Right lobe of liver (tissue), 6 donors: Measurements from ENCODE around the gene PTPN9. TPM values are rescaled to one million over a fixed set of nuclear protein-coding genes. Genes with fewer than 3 reads are reported as not detected.

Source experiments
- ATAC-seq, 4 donors: fragments of 200-7000 bp; cut with Tn5 transposase; one replicate each; pipeline ENCODE4 v1.9.1; 2020; ENCODE audit warnings: mild to moderate bottlenecking in 4 of 4, moderate library complexity in 4 of 4
- DNase-seq, 3 donors: peaks; one replicate each; pipeline ENCODE4 v3.0.0-alpha.2; 2020
- H3K27ac ChIP-seq, 3 donors: fragments of 200-600 bp; one replicate each; pipeline ENCODE4 v1.8.0; 2022
- H3K27me3 ChIP-seq, 2 donors: fragments of 200-600 bp; one replicate each; pipeline ENCODE4 v1.8.0; 2022
- H3K36me3 ChIP-seq, 4 donors: fragments of 200-600 bp; sonication (generic) in 1 of 4; one replicate each; pipeline versions ENCODE4 v1.5.1 to v1.8.0; 2017 to 2022; ENCODE audit warnings: control low read depth in 1 of 4
- H3K4me1 ChIP-seq, 4 donors: fragments of 200-600 bp; sonication (generic) in 1 of 4; one replicate each; pipeline versions ENCODE4 v1.5.1 to v1.8.0; 2017 to 2022; ENCODE audit warnings: control low read depth in 1 of 4
- H3K4me3 ChIP-seq, 3 donors: fragments of 200-600 bp; one replicate each; pipeline ENCODE4 v1.8.0; 2022
- H3K9me3 ChIP-seq, 4 donors: fragments of 200-600 bp; sonication (generic) in 1 of 4; one replicate each; pipeline versions ENCODE4 v1.5.1 to v1.8.0; 2017 to 2022; ENCODE audit warnings: control low read depth in 1 of 4
- POLR2A ChIP-seq: fragments of 450-650 bp; IDR thresholded peaks from one replicate; pipeline ENCODE4 v1.6.1; 2017; ENCODE audit warnings: antibody characterized with exemption, mild to moderate bottlenecking
- WGBS: methylation state at CpG from one replicate; pipeline ENCODE4 v1.1.6; 2018; ENCODE audit warnings: low coverage, low lambda C conversion rate; ENCODE audit not compliant: insufficient coverage; ENCODE audit errors: missing lambda C conversion rate; 5-methylcytosine and 5-hydroxymethylcytosine counted together
- intact Hi-C, 2 donors: fragments of 100-400 bp; cut with DNase I; formaldehyde crosslinking; loops; one replicate each; pipeline versions ENCODE4 v1.11.2 to v1.14.1; 2022
- total RNA-seq, 6 experiments: library from RNA; depleted of rRNA in 2 of 6; stranded (reverse); fragments of >200 nt in 2 of 6; fragmentation: NEBNext Ultra II Directional in 3 of 6; extraction: Animal tissue kit (Norgen Biotek cat#: 25700) in 3 of 6; gene quantifications; one replicate each; pipeline versions ENCODE4 v1.1.0 to v1.2.4, GENCODE V29; 2016 to 2023
- TF ChIP-seq, protein P1 (sequence below), 4 donors: fragments of 200-600 bp in 3 of 4; fragments of 450-650 bp in 1 of 4; IDR thresholded peaks; one replicate each; pipeline versions ENCODE4 v1.5.1 to v1.8.0; 2016 to 2022; ENCODE audit warnings: antibody characterized with exemption in 4 of 4, mild to moderate bottlenecking in 2 of 4
- donor health status: DM: no; HTN: yes; CAD: no.
- donor health status: DM: no; HTN: no; CAD: no.
- donor health status: DM: no; HTN: no; CAD: no.
- donor health status: DM: no; HTN: yes; CAD: no.
- donor health status: DM: no; HTN: yes; CAD: no.

The PTPN9 gene
- total RNA-seq, 6 experiments from 2014 or later = 7.6 to 15.4 (median 10.0) TPM

DNA sequence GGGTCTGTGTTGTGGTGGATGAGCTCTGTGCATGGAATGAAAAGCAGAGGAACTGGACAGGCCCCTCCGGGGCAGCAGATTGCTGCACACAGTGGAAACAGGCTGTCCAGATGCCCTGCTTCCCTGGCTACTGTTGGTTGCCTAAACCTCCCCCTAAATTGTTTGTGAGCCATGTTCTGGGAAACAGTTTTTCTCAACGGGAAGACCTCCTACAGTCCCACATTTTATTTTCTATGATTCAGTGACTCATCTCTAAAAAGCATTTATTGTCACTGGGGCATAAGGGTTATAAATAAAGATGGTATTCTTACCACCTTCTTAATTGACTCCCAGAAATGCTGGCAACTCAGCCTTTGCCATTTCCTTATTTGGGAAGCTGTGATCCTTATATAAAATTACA lies 20.3 kb upstream of the PTPN9 start:
- DNase-seq = no peak
- H3K27ac ChIP-seq = no peak overlapping the region
- no peak for TF ChIP-seq POLR2A
- TF ChIP-seq, protein P1, sequence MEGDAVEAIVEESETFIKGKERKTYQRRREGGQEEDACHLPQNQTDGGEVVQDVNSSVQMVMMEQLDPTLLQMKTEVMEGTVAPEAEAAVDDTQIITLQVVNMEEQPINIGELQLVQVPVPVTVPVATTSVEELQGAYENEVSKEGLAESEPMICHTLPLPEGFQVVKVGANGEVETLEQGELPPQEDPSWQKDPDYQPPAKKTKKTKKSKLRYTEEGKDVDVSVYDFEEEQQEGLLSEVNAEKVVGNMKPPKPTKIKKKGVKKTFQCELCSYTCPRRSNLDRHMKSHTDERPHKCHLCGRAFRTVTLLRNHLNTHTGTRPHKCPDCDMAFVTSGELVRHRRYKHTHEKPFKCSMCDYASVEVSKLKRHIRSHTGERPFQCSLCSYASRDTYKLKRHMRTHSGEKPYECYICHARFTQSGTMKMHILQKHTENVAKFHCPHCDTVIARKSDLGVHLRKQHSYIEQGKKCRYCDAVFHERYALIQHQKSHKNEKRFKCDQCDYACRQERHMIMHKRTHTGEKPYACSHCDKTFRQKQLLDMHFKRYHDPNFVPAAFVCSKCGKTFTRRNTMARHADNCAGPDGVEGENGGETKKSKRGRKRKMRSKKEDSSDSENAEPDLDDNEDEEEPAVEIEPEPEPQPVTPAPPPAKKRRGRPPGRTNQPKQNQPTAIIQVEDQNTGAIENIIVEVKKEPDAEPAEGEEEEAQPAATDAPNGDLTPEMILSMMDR (IDR thresholded peaks at IDR 0.05) = no peak
- H3K9me3 ChIP-seq = no peaks in the 10 kb centered on the region
- intact Hi-C loops = no loop called here
- peaks cover 0 to 30% (median 14%) of the 10 kb centered on the region in 4 donors for H3K4me1 ChIP-seq
- no peak for ATAC-seq
- peaks cover 0 to 24% (median 7%) of the 10 kb centered on the region in 4 donors for H3K36me3 ChIP-seq
- H3K27me3 ChIP-seq = no peaks in the 10 kb centered on the region
- no peak overlapping the region for H3K4me3 ChIP-seq
- 22% methylated on average over 2 of the region's 2 CpGs for WGBS

DNA sequence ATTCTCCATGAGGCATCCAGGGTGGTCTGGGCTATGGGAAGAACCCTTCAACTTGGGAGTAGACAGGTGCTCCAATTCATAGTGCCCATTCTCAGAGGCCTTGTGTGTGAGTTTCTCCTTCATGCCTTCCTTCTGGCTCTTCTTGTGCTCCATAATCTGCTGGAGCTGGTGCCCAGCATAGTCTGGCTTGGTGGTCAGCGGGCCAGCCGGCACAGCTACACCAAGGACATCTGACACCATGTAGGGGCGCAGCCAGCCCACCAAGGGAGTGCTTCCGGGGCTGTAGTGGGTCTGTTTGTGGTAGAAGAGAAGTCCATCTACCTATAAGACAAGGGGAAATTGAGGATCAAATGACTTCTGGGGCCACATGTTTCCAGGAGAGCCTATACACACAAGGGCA lies 19.2 kb upstream of the PTPN9 start:
- ATAC-seq (no peak), DNase-seq (no peak)
- no CpG with 5 or more reads among the region's 4 CpGs for WGBS
- peaks cover 0 to 15% (median 7%) of the 10 kb centered on the region in 4 donors for H3K36me3 ChIP-seq
- TF ChIP-seq, protein P1 (IDR thresholded peaks at IDR 0.05) = no peak
- no peak for TF ChIP-seq POLR2A
- intact Hi-C loops = no loop called here
- peak overlapping the region in 2 of 3 donors; percentile 9 to 71 for H3K27ac ChIP-seq
- H3K9me3 ChIP-seq = no peaks in the 10 kb centered on the region
- no peaks in the 10 kb centered on the region for H3K27me3 ChIP-seq
- H3K4me3 ChIP-seq = no peak overlapping the region
- H3K4me1 ChIP-seq = peaks cover 0 to 30% (median 14%) of the 10 kb centered on the region in 4 donors

DNA sequence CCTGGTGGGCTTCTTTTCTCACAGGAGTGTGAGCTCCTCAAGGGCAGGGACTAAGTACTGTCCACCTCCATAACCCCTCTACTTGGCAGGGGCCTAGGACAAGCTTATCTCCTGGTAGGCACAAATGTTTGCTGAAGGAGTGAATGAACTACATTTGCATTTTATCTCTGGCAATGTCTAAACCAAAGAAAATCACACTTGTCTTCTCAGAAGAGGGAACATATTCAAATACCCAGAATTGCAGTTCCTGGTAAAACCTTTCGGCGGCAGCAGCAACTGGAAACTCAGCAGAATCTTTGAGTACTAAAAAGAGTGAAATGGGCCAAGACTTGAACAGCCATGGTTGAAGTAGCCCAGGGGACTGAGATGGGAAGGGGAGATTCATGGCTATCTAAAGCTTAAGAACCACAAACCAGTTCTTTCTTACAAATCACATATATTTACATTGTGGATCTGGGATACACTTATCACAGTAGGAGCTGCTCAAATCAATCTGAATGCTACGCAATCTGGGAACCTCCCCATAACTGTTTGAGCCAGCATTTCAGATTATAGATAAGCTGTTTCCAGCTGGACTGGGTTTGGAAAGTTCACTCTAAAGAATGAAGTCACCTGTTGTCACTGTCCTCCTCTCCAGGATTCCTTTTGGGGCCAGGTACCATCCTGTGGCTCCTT lies 18.7 kb upstream of the PTPN9 start:
- DNase-seq (peak in 1 of 3 donors; percentile 53), ATAC-seq (peak; percentile 83 to 93 (median 90))
- Histone ChIP-seq H3K36me3 (peaks cover 0 to 15% (median 7%) of the 10 kb centered on the region in 4 donors), H3K27ac (peak overlapping the region in 2 of 3 donors; percentile 9 to 71), H3K4me3 (no peak overlapping the region), H3K4me1 (peaks cover 0 to 30% (median 14%) of the 10 kb centered on the region in 4 donors), H3K27me3 (no peaks in the 10 kb centered on the region), H3K9me3 (no peaks in the 10 kb centered on the region)
- TF ChIP-seq, protein P1 (IDR thresholded peaks at IDR 0.05) = peak; percentile 42 to 56 (median 48)
- no peak for TF ChIP-seq POLR2A
- intact Hi-C loops = no loop called here
- 31% methylated on average over 3 of the region's 3 CpGs for WGBS

DNA sequence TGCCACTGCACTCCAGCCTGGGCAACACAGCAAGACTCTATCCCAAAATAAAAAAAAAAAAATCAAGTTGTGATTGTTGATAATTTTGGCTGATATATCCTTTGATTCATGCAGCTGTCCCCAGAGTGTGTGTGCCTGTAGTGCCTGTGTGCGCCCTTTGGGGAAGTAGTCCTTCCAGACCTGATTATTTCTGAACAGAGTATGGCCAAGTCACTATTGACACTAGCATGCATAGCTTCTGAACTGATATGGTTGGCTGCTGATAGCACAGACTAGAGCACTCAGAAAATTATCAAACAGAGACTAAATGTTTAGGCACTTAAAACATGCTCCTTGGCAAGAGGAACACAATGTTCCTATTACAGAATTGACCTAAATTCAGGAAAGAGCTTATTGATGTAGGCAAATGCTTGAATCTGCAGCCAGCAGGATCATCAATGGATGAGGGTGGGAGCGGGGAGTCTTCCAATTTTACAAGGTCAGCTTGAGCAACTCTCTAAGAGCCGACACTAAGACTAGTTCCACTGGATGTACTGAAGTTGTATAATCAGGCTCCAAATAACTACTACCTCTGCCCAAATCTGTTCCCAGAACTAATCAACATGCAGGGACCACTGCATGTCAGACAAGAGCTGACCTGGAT lies 17.7 kb upstream of the PTPN9 start:
- H3K36me3 ChIP-seq = peaks cover 0 to 15% (median 7%) of the 10 kb centered on the region in 4 donors
- WGBS = 67% methylated on average over 1 of the region's 3 CpGs
- TF ChIP-seq, protein P1 (IDR thresholded peaks at IDR 0.05) = no peak
- no peak for TF ChIP-seq POLR2A
- intact Hi-C loops = no loop called here
- ATAC-seq = peak in 2 of 4 donors; percentile 22 to 47
- peaks cover 0 to 30% (median 14%) of the 10 kb centered on the region in 4 donors for H3K4me1 ChIP-seq
- no peak overlapping the region for H3K4me3 ChIP-seq
- H3K27me3 ChIP-seq = no peaks in the 10 kb centered on the region
- DNase-seq = no peak
- no peaks in the 10 kb centered on the region for H3K9me3 ChIP-seq
- H3K27ac ChIP-seq = peak overlapping the region in 1 of 3 donors; percentile 71
